HG03439 (cell line): ENCODE results near the gene MCFD2.
"Not testable (repeated sequence)": the region's sequence is repeated elsewhere in the genome, so short reads cannot be mapped to it uniquely, and the experiment has no call there.

ENCODE experiments used
- ATAC-seq: cut with Tn5 transposase; IDR thresholded peaks from one replicate; pipeline ENCODE4 v1.9.1; 2021; ENCODE audit warnings: mild to moderate bottlenecking, moderate library complexity; ENCODE audit not compliant: unreplicated experiment

Gene MCFD2

DNA sequence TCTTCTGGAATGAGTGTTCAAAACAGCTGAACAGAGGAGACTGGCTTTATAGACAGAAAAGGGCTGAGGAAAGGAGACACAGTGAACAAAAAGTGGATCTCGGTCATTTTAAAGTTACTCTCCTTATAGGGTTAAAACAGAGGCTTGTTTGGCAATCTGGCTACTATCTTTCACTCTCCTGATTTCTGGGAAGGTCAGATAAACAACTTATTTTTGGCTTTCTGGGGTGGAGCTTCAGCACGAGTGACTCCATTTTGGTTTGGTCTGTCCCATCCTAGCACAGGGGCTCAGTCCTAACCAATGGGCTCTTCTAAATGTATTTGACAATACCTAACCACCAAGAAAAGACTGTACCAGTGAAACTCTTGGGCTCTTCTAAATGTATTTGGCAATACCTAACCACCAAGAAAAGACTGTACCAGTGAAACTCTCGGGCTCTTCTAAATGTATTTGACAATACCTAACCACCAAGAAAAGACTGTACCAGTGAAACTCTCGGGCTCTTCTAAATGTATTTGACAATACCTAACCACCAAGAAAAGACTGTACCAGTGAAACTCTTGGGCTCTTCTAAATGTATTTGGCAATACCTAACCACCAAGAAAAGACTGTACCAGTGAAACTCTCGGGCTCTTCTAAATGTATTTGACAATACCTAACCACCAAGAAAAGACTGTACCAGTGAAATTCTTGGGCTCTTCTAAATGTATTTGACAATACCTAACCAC lies 39.5 kb downstream of the MCFD2 start:
- not testable (repeated sequence) for ATAC-seq

DNA sequence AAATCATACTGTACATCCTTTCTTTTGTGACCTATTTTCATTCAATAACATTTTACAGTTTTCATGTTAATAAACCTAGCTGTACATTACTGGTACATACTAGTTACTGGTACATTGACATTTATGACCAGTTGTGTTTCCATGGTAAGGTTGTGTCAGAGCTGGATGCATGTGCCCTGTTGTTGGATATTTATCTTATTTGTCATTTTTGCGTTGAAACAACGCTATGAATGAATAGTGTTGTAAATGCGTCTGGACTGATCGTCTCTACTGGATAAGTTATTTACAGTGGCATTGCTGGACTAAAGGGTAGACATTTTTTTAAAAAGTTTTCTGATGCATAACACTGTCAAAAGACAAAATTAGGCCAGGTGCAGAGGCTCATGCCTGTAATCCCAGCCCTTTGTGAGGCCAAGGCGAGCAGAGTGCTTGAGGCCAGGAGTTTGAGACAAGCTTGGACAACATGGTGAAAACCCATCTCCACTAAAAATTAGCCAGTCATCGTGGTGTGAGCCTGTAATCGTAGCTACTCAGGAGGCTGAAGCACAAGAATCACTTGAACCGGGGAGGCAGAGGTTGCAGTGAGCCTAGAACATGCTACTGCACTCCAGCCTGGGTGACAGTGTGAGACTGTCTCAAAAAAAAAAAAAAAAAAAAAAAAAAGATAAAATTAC lies 40.2 kb downstream of the MCFD2 start:
- ATAC-seq: no peak

GRCh38 chr2:46874236-46874929 lies 41.2 kb downstream of the MCFD2 start:
- ATAC-seq: no peak

GRCh38 chr2:46873604-46874068 lies 42.0 kb downstream of the MCFD2 start:
- no peak for ATAC-seq

GRCh38 chr2:46872902-46873603 lies 42.6 kb downstream of the MCFD2 start:
- ATAC-seq: no peak

- ATAC-seq: no peak
Measured at GRCh38 chr2:46871976-46872381, 43.6 kb downstream of the MCFD2 start.

DNA sequence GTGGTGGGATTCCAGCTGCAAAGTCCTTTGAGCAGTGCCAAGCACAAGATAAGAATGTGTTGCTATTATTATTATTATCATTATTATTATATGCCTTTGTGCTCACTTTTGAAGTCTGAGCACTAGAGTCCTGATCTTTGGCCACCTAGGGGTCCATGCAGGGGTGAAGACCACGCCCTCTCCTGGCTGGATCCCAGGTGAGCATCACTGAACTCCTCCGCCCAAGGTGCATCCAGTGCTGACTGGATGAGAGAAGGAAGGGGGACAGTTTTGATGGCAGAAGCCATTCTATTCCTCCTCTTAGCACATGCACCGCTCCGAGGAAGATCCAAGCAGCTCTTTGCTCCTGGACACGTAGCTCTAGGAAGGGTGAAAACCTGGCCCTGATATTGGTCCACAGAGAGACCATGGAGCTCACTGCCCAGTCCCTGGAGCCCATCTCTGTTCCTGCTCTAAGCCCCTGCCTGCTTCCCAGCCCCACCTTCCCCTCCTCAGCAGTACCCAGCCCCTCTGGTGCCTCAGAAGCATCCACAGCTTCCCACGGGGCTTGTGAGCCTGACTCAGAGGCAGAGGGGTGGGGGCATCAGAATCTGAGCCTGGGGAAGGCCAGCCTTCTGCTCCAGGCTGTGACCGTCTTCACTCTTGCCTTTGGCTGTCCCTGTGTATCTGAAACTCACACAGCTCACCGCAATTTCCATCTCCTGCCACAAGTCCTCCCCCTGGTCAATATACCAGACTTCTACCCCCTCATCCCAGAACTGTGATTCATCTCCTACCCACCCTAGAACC lies 45.4 kb downstream of the MCFD2 start:
- no peak for ATAC-seq

DNA sequence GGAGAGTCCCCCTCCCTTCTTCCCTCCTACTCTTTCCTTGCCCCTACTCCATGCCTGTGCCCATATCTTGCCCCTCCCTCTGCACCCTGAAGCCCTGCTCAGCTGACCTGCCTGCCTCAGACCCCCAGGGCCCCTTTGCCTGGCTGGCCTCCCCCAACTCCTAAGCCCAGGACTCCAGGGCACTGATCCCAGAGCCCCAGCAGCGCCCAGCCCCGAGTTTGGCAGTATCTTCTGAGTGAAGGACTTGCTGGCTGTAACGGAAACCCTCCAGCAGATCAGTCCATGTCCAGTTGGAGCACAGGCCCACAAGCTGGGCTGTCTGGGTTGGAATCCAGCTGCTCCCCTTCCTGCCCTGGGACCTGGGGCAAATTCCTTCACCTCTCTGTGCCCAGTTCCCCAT lies 46.0 kb downstream of the MCFD2 start:
- no peak for ATAC-seq

DNA sequence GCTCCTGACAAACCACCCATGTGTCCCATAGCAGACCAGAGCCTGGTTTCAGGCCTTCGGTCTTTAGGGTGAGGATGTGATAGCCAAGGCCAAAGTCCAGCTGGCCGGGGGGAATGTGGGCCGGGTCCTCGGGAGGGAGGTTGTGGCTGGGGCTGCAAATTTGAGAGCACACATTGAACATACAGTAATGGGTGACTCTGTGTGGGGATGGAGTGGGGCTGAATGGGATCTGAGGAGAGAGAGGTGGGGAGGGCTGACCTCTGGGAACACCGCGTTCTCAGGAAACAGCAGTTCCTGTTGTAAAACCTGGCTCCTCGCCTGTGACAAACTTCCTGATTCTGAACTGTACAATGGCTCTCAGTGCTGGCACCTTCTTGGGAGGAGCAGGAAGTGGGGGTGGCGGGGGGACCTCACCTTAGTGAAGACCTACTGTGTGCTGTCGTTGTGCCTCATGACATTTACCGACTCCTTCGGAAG lies 48.8 kb downstream of the MCFD2 start:
- ATAC-seq: no peak

DNA sequence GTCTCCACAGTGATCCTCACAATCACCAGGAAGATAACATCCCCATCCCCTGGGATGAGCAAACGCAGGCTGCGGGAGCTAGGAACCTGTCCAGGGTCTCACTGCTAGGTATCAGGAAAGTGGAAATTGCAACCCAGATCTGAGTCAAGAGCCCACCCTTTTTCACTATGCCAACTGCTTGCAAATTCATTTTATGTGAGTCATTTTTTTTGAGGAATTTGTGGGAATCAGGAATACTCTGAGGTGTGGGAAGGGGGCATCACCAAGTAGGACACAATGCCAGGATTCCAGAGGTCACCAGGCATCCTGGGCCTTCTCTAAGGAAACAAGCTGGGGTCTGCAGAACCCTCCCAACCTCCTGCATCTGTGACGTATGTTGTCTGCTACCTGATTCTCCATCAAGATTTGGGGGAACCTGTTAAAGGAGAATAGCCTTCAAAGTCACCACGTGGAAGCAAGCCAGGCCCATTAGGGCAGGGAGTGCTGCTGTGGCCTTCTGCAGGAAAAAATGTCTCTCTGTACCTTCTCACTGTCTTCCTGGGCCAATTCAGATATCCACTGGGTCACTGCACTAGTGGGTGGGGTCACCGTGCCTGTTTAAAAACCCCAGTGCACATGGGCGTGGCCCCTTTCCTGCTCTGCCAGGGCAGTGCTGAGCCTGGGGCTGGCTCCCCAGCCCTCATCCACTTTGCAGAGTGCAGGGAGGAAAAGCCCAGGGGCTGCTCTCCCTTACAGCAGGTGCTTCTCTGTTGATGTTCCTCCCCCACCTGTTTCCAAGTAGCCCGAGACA lies 50.2 kb downstream of the MCFD2 start:
- ATAC-seq: no peak

DNA sequence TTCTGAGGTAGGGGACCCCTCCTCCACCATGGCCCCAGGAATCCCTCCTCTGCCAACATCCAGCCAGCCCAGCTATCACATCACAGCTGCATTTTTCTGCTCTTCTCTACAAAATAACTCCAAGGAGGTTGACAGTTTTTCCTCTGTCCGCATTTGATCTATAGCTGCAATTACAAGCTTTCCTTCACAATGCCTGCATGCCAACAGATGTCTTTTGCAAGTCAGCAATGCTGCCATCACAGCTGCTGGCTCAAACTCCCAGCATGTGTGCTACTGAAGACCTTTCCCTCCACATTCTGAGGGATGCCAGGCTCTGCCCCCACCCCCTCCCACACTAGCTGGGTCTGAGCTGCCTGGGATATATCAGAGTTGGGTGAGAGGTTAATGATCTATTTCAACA lies 51.7 kb downstream of the MCFD2 start:
- ATAC-seq: no peak

GRCh38 chr2:46862514-46862913 lies 53.1 kb downstream of the MCFD2 start:
- ATAC-seq: no peak

GRCh38 chr2:46861916-46862315 lies 53.7 kb downstream of the MCFD2 start:
- no peak for ATAC-seq

DNA sequence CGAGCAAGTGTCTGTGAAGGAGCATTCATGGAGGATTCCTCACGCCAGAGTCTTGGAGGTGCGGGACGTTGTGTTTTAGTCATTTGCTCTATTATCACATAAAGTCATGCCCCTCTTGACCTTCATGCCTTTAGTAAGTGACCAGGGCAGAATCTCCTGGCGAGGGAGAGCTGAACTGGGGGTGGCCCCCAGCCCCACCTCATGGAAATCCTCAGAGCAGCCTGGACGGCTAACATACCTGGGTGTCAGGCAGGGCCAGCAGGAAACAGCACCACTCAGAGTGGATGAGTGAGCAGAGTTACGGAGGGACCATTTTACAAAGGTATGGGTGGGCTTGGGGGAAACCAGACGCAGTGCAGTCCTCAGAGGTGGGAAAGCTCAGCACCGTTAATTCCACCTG lies 56.1 kb downstream of the MCFD2 start:
- no peak for ATAC-seq

DNA sequence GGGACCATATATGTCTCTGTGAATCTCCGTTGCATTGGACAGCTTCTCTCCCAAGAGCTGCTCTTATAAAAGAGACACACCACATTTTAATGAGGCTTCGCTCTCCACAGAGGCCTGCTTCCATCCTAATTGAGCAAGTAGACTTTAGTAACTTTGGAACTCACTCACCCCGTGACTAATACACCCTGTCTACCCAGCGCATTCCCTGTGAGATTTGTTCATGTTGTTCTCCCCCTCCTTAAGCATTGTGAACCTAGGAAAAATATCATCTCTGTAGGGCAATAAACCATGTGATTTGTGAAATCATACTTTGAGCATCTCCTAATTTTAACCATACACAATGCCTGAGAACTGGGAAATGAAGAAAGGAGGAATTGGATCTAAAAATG lies 56.9 kb downstream of the MCFD2 start:
- no peak for ATAC-seq

- ATAC-seq: no peak
Measured at GRCh38 chr2:46857871-46858701, 57.5 kb downstream of the MCFD2 start.

- no peak for ATAC-seq
Measured at GRCh38 chr2:46856336-46856735, 59.3 kb downstream of the MCFD2 start.

DNA sequence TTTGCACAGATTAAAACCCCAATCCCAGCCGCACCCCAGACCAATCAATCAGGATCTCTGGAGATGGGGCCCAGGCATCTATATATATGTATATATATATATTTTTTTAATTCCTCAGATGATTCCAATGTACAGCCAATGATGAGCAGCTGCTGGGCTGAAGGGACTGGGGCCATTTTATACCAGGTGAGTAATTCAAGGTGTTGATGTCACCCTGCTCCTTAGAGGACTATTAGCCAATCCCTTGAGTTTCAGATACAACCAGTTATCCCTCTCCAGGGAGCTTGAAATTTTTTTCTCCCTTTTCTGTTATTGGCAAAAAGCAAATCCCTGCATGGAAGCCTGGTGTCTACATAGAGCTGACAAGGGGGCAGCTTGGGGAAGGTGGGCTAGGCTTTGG lies 59.8 kb downstream of the MCFD2 start:
- no peak for ATAC-seq

DNA sequence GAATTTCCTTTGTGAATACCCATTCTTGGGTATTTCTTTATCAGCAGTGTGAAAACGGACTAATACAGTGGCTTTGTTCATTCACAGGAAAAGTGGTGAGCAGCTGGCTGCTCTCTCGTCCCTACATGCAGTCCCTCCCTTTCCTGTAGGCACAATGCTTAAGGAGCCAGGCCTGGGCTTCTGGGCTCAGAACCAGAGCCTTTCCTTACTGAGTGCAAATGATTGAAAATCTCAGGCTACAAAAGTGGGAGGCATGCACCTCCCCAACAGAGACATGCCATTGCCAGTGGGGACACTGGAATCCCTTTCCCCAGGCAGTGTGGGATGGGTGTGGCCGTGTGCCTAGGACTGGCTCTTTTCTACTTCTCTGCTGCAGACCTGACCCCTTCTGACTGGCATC lies 61.3 kb downstream of the MCFD2 start:
- no peak for ATAC-seq
